Calu3 (cell line): Measurements from ENCODE around the gene TMBIM1. TPM values are rescaled to one million over a fixed set of nuclear protein-coding genes. Genes with fewer than 3 reads are reported as not detected.

Experiments
- BruUV-seq: library from RNA; stranded (reverse); fragments of 400-500 nt; replicated peaks from 2 replicates; lab custom pipeline; 2021; lab: Mats Ljungman, UMichigan
- CTCF ChIA-PET: fragments of 300-600 bp; sonication (Branson Sonifier 250); formaldehyde crosslinking; loops from one replicate; lab custom pipeline; 2022; ENCODE audit warnings: antibody characterized with exemption; lab: Charles Lee
- DNase-seq: peaks from one replicate; pipeline ENCODE4 v3.0.0; 2022
- H3K27ac Mint-ChIP-seq: one replicate; pipeline ENCODE4 v1.8.0; 2022; ENCODE audit warnings: mixed read lengths; ENCODE audit not compliant: unreplicated experiment
- H3K27me3 Mint-ChIP-seq: one replicate; pipeline ENCODE4 v1.8.0; 2022; ENCODE audit warnings: mixed read lengths; ENCODE audit not compliant: unreplicated experiment
- H3K36me3 Mint-ChIP-seq: one replicate; pipeline ENCODE4 v1.8.0; 2022; ENCODE audit warnings: mild to moderate bottlenecking, moderate library complexity, mixed read lengths; ENCODE audit not compliant: insufficient read depth, unreplicated experiment
- H3K4me1 Mint-ChIP-seq: one replicate; pipeline ENCODE4 v1.8.0; 2022; ENCODE audit warnings: mild to moderate bottlenecking, low read depth, mixed read lengths; ENCODE audit not compliant: unreplicated experiment
- H3K4me3 Mint-ChIP-seq: one replicate; pipeline ENCODE4 v1.8.0; 2022; ENCODE audit warnings: mild to moderate bottlenecking, low read depth, moderate library complexity, mixed read lengths; ENCODE audit not compliant: unreplicated experiment
- H3K9me3 Mint-ChIP-seq: one replicate; pipeline ENCODE4 v1.8.0; 2022; ENCODE audit warnings: low read depth, mixed read lengths; ENCODE audit not compliant: unreplicated experiment
- CTCF ChIP-seq: fragments of 200-600 bp; IDR thresholded peaks from one replicate; pipeline ENCODE4 v1.8.0; 2022; ENCODE audit warnings: antibody characterized with exemption; ENCODE audit not compliant: unreplicated experiment
- intact Hi-C: fragments of 100-400 bp; cut with micrococcal nuclease; formaldehyde crosslinking; loops from one replicate; pipeline ENCODE4 v1.10.0; 2022; ENCODE audit not compliant: unreplicated experiment
- total RNA-seq: library from RNA; stranded (reverse); gene quantifications from 2 replicates; pipeline ENCODE4 v1.2.3, GENCODE V29; 2022

TMBIM1 gene
- total RNA-seq, 1 experiment from 2014 or later: 229 TPM

- Mint-ChIP-seq H3K36me3 (peaks cover 96% of the 10 kb centered on the region), H3K27ac (peak overlapping the region; percentile 80), H3K4me3 (peak overlapping the region; percentile 47), H3K27me3 (no peaks in the 10 kb centered on the region), H3K4me1 (peaks cover 51% of the 10 kb centered on the region), H3K9me3 (no peaks in the 10 kb centered on the region)
- peak; percentile 51 for TF ChIP-seq CTCF
- no TSS peak for BruUV-seq
- DNase-seq: peak; percentile 76
- CTCF ChIA-PET: interaction anchor here (0.6 to 1.0 kb wide), 9 partner anchors 9 to 200 kb away, joined by 3 to 9 read pairs (median 4); partner anchors contain the start of gene ARPC2
- intact Hi-C loops: loop anchor here (1.0 kb wide), 1 partner anchor 45 kb away; no protein-coding TSS in a partner anchor
Measured at GRCh38 chr2:218230882-218231281, 61.4 kb downstream of the TMBIM1 start.

DNA sequence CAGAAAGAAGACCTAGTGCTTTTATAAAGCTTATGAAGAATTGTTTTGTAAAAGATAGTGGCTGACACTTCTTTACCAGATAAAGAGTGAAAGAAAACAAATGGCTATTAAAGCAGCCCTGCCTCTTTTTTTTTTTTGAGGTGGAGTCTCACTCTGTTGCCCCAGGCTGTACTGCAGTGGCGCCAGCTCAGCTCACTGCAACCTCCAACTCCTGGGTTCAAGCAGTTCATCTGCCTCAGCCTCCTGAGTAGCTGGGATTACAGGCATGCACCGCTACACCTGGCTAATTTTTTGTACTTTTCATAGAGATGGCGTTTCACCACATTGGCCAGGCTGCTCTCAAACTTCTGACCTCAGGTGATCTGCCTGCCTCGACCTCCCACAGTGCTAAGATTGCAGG lies 62.5 kb downstream of the TMBIM1 start:
- CTCF ChIA-PET: no interaction called here
- intact Hi-C loops: loop anchor here (1.0 kb wide), 1 partner anchor 12 kb away; no protein-coding TSS in a partner anchor
- DNase-seq: peak; percentile 43
- no peak for TF ChIP-seq CTCF
- no TSS peak for BruUV-seq
- Mint-ChIP-seq H3K4me3 (no peak overlapping the region), H3K27me3 (no peaks in the 10 kb centered on the region), H3K27ac (peak overlapping the region; percentile 80), H3K4me1 (peaks cover 62% of the 10 kb centered on the region), H3K36me3 (peaks cover 96% of the 10 kb centered on the region), H3K9me3 (no peaks in the 10 kb centered on the region)

DNA sequence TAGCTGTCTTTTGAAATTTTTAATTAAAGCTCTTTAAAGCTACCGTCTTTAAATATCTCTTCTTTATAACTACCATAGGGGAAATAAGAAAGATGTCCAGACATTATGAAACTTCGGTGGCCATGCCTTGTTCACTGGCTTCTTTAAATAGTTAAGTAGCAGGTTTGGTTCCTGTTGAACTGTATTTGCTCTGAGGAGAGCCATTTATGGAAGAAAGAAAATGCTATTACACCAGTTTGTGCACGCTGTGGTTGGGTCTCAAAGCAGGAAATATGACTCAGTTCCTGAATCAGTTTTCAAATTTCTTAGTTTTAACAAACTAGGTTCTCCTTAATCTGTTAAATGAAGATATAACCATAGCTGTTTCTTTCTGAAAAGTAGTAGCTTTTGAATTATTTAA lies 63.1 kb downstream of the TMBIM1 start:
- CTCF ChIA-PET: no interaction called here
- intact Hi-C loops: loop anchor here (1.0 kb wide), 1 partner anchor 11 kb away; no protein-coding TSS in a partner anchor
- peak; percentile 38 for DNase-seq
- H3K4me3 Mint-ChIP-seq: peak overlapping the region; percentile 43
- peaks cover 96% of the 10 kb centered on the region for H3K36me3 Mint-ChIP-seq
- no peaks in the 10 kb centered on the region for H3K27me3 Mint-ChIP-seq
- no peaks in the 10 kb centered on the region for H3K9me3 Mint-ChIP-seq
- no peak for TF ChIP-seq CTCF
- H3K27ac Mint-ChIP-seq: peak overlapping the region; percentile 80
- H3K4me1 Mint-ChIP-seq: peaks cover 63% of the 10 kb centered on the region
- no TSS peak for BruUV-seq

DNA sequence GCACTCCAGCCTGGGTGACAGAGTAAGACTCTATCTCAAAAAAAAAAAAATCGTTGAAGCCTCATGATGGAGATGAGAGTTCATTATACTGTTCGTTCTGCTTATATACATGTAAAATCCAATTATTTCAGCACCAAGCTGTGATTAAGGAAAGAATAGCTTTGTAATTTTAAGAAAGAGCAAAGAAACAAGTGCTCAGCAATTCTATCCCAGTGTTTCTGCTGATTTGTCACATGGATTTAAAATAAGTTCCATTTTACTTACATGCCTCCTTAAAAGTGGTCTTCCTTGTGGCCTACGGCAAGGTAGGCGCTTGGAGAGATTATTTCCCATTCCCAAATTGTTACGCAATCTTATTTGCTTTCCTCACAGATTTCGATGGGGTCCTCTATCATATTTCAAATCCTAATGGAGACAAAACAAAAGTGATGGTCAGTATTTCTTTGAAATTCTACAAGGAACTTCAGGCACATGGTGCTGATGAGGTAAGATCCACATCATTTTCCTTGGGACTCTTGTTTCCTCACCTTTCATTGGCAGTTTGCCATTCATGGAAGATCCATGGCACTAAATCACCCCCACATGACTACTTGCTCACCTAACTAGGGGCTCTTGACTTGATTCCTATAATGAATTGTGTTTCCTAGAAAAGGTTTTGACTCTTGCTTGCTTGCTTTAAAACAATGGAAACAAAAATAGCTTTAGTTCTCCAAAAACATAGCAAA lies 63.8 kb downstream of the TMBIM1 start:
- Mint-ChIP-seq H3K27ac (peak overlapping the region; percentile 80), H3K27me3 (no peaks in the 10 kb centered on the region), H3K4me1 (peaks cover 63% of the 10 kb centered on the region), H3K36me3 (peaks cover 96% of the 10 kb centered on the region), H3K4me3 (peak overlapping the region; percentile 43), H3K9me3 (no peaks in the 10 kb centered on the region)
- BruUV-seq: TSS peak; percentile 95
- intact Hi-C loops: loop anchor here (1.0 kb wide), 1 partner anchor 10 kb away; no protein-coding TSS in a partner anchor
- no peak for TF ChIP-seq CTCF
- CTCF ChIA-PET: no interaction called here
- no peak for DNase-seq
